GM23248 (cell line): ENCODE data around the gene MPV17L2.

Experiments
- EZH2 ChIP-seq: fragments of 200-600 bp; sonication (generic); IDR thresholded peaks from 2 replicates; pipeline ENCODE4 v1.6.1; 2018; ENCODE audit warnings: antibody characterized with exemption, mild to moderate bottlenecking; ENCODE audit not compliant: insufficient read depth, poor library complexity, severe bottlenecking
- EZH2phosphoT487 ChIP-seq: fragments of 200-600 bp; sonication (generic); IDR thresholded peaks from 2 replicates; pipeline ENCODE4 v1.6.1; 2018; ENCODE audit warnings: antibody characterized with exemption, moderate library complexity, mild to moderate bottlenecking, low read depth; ENCODE audit not compliant: insufficient read depth

GRCh38 chr19:18160493-18160970, 32.5 kb upstream of the MPV17L2 start:
- no peak for TF ChIP-seq EZH2phosphoT487
- TF ChIP-seq EZH2, result no peak
